Measurements from ENCODE around the gene DPH3. TPM values are rescaled to one million over a fixed set of nuclear protein-coding genes. Genes with fewer than 3 reads are reported as not detected.

The DPH3 gene
- total and polyA plus RNA-seq, 2 of the 8 experiments (the other 6 are each of a cell fraction or from before 2014, with no cell fraction given) = 9.8 to 40.1 TPM

GRCh38 chr3:16241225-16241624 lies 23.5 kb downstream of the DPH3 start (continued):
- TF ChIP-seq CHD7 (IDR thresholded peaks at IDR 0.05; ENCODE audit: insufficient replicate concordance, low read length) (no peak), CHD2 (IDR thresholded peaks at IDR 0.05; ENCODE audit: low read length) (no peak), TEAD4 (IDR thresholded peaks at IDR 0.05; ENCODE audit: low read depth, low read length) (no peak), SP2 (IDR thresholded peaks at IDR 0.05; ENCODE audit: low read length) (no peak), KDM4A (IDR thresholded peaks at IDR 0.05; ENCODE audit: low read depth, low read length, severe bottlenecking) (no peak), YY1 (IDR thresholded peaks at IDR 0.05; ENCODE audit: low read depth, low read length) (no peak), GABPA (IDR thresholded peaks at IDR 0.05; ENCODE audit: borderline replicate concordance, insufficient read depth, low read length) (no peak), SIN3A (conservative IDR thresholded peaks at IDR 0.05 in 1 of 2, IDR thresholded peaks at IDR 0.05 in 1 of 2; ENCODE audit: low read depth in 1 of 2, low read length in 2 of 2) (no peak)
- TF ChIP-seq, protein P1, sequence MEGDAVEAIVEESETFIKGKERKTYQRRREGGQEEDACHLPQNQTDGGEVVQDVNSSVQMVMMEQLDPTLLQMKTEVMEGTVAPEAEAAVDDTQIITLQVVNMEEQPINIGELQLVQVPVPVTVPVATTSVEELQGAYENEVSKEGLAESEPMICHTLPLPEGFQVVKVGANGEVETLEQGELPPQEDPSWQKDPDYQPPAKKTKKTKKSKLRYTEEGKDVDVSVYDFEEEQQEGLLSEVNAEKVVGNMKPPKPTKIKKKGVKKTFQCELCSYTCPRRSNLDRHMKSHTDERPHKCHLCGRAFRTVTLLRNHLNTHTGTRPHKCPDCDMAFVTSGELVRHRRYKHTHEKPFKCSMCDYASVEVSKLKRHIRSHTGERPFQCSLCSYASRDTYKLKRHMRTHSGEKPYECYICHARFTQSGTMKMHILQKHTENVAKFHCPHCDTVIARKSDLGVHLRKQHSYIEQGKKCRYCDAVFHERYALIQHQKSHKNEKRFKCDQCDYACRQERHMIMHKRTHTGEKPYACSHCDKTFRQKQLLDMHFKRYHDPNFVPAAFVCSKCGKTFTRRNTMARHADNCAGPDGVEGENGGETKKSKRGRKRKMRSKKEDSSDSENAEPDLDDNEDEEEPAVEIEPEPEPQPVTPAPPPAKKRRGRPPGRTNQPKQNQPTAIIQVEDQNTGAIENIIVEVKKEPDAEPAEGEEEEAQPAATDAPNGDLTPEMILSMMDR (IDR thresholded peaks at IDR 0.05; ENCODE audit: control extremely low read depth in 1 of 3, insufficient read depth in 1 of 3, low read depth in 1 of 3, low read length in 3 of 3) = no peak
